VCaP (cell line): ENCODE data around the gene MYL2.
A peak's percentile ranks its signal among the peaks of the same experiment; 100 is the strongest.

Source experiments
- H3K27ac ChIP-seq: fragments of 450-650 bp; 2 replicates; pipeline ENCODE4 v1.5.1; 2017
- TF ChIP-seq, protein P1 (sequence below): fragments of 450-650 bp; conservative IDR thresholded peaks from 2 replicates; pipeline ENCODE4 v1.5.1; 2017; ENCODE audit warnings: mild to moderate bottlenecking, moderate library complexity

MYL2 gene

DNA sequence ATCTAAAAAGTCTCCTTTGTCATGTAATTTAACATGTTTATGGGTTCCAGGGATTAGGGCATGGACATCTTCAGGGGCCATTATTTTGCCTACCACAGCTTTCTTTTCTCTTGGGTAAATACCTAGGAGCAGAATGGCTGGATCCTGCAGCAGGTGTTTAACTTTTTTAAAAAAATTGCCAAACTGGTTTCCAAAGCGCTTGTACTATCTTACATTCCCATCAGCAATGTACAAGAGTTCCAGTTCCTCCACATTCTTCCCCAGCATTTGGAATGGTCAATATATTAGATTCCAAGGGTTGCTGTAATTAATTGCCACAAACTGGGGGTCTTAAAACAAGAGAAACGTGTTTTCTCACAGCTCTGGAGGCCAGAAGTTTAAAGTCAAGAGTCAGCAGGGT lies 27.7 kb upstream of the MYL2 start:
- TF ChIP-seq, protein P1, sequence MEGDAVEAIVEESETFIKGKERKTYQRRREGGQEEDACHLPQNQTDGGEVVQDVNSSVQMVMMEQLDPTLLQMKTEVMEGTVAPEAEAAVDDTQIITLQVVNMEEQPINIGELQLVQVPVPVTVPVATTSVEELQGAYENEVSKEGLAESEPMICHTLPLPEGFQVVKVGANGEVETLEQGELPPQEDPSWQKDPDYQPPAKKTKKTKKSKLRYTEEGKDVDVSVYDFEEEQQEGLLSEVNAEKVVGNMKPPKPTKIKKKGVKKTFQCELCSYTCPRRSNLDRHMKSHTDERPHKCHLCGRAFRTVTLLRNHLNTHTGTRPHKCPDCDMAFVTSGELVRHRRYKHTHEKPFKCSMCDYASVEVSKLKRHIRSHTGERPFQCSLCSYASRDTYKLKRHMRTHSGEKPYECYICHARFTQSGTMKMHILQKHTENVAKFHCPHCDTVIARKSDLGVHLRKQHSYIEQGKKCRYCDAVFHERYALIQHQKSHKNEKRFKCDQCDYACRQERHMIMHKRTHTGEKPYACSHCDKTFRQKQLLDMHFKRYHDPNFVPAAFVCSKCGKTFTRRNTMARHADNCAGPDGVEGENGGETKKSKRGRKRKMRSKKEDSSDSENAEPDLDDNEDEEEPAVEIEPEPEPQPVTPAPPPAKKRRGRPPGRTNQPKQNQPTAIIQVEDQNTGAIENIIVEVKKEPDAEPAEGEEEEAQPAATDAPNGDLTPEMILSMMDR, result no peak
- H3K27ac ChIP-seq, result no peak overlapping the region

DNA sequence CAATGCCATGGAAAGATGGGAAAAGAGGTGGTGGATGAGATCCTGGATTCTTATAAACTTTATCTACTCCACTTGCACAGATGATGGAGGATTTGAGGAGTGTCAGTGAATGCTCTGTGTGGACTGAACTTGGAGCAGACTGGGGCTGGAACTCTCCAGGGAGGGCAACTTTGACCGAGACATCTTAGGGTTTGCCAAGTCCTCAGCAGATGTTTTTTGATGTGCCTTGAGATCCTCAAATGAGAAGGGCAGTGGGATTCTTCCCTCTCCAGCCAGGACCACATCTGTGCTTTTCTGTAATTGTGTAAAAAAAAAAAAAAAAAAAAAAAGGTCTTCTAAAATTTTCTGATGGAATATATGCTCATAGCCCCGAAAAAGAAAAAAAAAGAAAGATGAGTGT lies 23.0 kb upstream of the MYL2 start:
- TF ChIP-seq, protein P1, result no peak

DNA sequence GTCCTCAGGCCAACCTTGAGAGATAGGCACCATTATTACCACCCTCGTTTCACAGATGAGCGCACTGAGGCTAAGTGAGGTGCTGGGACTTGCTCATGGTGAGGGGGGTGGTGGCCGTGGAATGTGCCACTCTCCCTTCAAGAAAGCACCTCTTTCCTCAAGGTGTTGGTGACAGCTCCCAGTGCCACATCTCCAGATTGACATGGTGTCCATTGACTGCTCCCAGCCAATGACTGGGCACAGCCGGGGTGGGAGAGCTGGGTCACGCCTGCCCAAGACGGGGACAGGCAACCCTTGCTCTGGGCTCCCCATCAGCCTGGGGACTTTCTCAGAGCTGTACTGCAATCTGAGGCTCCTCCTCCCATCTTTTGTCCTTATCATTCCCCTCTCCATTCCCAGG lies 21.0 kb upstream of the MYL2 start:
- TF ChIP-seq, protein P1, result no peak
- no peak overlapping the region for H3K27ac ChIP-seq

More for the DNA sequence above, 23.0 kb upstream of the MYL2 start:
- H3K27ac ChIP-seq, result no peak overlapping the region

DNA sequence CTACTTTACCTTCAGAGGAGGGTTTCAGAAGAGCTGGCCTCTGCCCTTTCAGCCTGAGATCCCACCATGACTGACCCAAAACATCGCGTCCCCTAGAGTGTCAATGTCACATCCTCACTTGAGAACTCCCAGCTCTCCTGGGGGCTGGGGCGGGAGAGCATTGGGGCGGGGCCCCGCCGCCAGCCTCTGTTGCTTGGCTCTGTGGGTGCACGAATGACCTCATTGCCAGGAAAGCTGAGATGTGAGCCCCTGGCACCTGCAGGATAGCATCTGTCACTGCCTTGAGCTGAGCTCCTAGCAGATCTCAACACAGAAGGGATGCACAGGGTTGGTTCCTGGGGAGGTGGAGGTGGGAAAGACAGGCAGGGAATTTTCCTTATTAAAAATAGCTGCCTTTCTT lies 20.6 kb upstream of the MYL2 start:
- H3K27ac ChIP-seq, result no peak overlapping the region
- TF ChIP-seq, protein P1, result no peak

DNA sequence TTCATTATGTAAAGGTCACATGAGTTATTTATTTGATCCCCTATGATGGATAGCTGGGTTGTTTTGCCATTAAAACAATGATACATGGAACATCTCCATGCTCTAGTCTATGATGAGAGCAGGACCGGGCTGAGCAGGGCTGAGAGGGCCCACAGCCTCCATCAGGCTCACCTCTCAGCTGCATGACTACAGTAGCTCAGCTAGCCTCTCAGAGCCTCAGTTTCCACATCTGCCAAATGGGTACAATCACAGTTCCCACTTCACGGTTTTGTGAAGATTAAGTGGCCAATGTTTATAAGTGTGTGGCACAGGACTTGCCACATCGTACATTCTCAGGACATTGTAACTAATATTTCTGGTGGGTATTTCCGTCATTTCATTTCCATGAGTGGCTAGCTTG lies 19.9 kb upstream of the MYL2 start:
- TF ChIP-seq, protein P1, result no peak
- no peak overlapping the region for H3K27ac ChIP-seq

DNA sequence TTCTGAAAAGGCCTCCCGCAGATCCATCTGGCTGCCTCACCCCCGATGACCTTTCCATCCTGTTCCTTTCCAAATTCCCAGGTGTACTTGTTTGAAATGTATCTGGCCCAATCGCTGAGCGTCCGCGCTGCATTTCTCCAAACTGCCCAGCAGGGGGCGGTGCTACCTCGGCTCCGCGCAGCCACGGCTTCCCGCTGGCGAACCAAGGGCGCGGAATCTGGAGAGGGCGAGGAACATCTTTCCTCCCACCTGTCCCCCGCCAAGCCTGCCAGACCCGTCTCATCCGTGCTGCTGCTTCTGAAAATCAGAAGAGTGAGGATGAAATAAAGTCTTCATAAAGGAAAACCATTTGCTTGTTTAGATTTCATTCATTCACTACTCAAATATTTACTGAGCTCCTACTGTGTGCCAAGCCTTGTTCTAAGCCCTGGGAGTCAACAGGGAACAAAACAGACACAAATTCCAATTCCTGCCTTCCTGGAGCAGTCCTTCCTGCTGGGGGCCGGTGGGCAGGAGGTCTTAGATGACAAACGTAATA lies 16.8 kb upstream of the MYL2 start:
- TF ChIP-seq, protein P1, result peak; percentile 99
- H3K27ac ChIP-seq, result no peak overlapping the region

DNA sequence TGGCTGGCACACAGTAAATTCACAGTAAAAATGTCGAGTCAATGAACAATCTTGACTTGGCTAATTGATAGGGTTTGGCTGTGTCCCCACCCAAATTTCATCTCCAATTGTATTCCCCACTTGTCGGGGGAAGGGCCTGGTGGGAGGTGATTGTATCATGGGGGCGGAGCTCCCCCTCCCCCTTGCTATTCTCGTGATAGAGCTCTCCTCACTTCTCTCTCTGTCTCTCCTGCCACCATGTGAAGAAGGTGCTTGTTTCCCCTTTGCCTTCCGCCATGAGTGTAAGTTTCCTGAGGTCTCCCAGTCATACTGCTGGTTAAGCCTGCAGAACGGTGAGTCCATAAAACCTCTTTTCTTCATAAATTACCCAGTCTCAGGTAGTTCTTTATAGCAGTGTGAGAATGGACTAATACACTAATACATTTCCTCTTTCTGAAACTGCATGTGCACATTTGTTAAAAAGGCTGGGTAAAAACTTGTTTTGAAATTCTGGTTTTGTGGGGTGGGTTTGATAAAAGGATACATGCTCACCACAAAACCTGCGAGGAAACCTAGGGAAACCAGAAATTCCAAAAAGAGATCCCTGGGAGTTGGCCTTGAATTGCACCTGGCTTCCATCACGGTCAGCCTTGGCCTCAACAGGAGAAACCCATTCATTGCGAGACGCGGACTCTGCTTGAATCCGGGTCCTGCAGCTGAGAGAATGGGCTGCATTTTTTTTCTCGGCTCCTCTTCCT lies 16.2 kb upstream of the MYL2 start:
- TF ChIP-seq, protein P1, result no peak
- H3K27ac ChIP-seq, result no peak overlapping the region
